SIG-M5 treated with dmso at 0.1 percent for 504 hours (cell line): ENCODE measurements around the gene MBOAT1.

Source experiments
- DNase-seq: peaks from one replicate; lab custom pipeline; 2025; ENCODE audit not compliant: unreplicated experiment; lab: John Stamatoyannopoulos, UW

Gene MBOAT1

GRCh38 chr6:20058121-20058905 is 154.0 kb downstream of the MBOAT1 start:
- no peak for DNase-seq

- peak; percentile 44 for DNase-seq
Measured at GRCh38 chr6:20056350-20056992, 155.8 kb downstream of the MBOAT1 start.

GRCh38 chr6:20055916-20056315 is 156.4 kb downstream of the MBOAT1 start:
- DNase-seq: no peak
